HPDE6-E6E7 (cell line): Measurements from ENCODE around the gene NDUFA13.

Experiments used
- DNase-seq: peaks from one replicate; pipeline ENCODE4 v3.0.0; 2011; ENCODE audit warnings: missing footprints; ENCODE audit errors: extremely low spot score

Gene NDUFA13

GRCh38 chr19:19507354-19507753 is 8.7 kb upstream of the NDUFA13 start:
- DNase-seq, result no peak

- no peak for DNase-seq
These were observed 7.8 kb upstream of the NDUFA13 start for GRCh38 chr19:19508217-19508616.

- no peak for DNase-seq
These were observed 5.6 kb upstream of the NDUFA13 start for GRCh38 chr19:19510432-19510831.

- DNase-seq, result no peak
These were observed 2.3 kb upstream of the NDUFA13 start for GRCh38 chr19:19513682-19514081.

GRCh38 chr19:19514215-19514657 is 1.8 kb upstream of the NDUFA13 start:
- DNase-seq, result no peak

GRCh38 chr19:19514881-19515641 is 964 bp upstream of the NDUFA13 start, which contains the start of gene TSSK6:
TSSK6 (minus strand) TSS chr19:19515548; CDS start chr19:19515427, 121 bp downstream.
- DNase-seq, result no peak

GRCh38 chr19:19517235-19517619 is 1.2 kb downstream of the NDUFA13 start:
- DNase-seq, result no peak

GRCh38 chr19:19520989-19521388 is 5.0 kb downstream of the NDUFA13 start:
- no peak for DNase-seq

GRCh38 chr19:19523177-19523576 is 7.2 kb downstream of the NDUFA13 start:
- DNase-seq, result no peak

- no peak for DNase-seq
These were observed 8.0 kb downstream of the NDUFA13 start for GRCh38 chr19:19524053-19524452.

GRCh38 chr19:19525611-19526380 is 9.8 kb downstream of the NDUFA13 start:
- DNase-seq, result no peak

- DNase-seq, result no peak
These were observed 10.8 kb downstream of the NDUFA13 start for GRCh38 chr19:19526581-19527370.

- no peak for DNase-seq
These were observed 11.3 kb downstream of the NDUFA13 start for GRCh38 chr19:19527371-19527656.

GRCh38 chr19:19527674-19528625 is 11.9 kb downstream of the NDUFA13 start:
- DNase-seq, result no peak

- no peak for DNase-seq
These were observed 12.9 kb downstream of the NDUFA13 start, which contains the start of gene YJEFN3 for GRCh38 chr19:19528721-19529490. YJEFN3 (plus strand) TSS chr19:19528911; CDS start chr19:19528933, 22 bp downstream.

GRCh38 chr19:19529783-19530422 is 13.9 kb downstream of the NDUFA13 start:
- no peak for DNase-seq

GRCh38 chr19:19530423-19530804 is 14.4 kb downstream of the NDUFA13 start:
- DNase-seq, result no peak

GRCh38 chr19:19530889-19531288 is 14.9 kb downstream of the NDUFA13 start:
- no peak for DNase-seq

- peak; percentile 65 for DNase-seq
These were observed 16.2 kb downstream of the NDUFA13 start for GRCh38 chr19:19531951-19532805.
